Activated naive CD4-positive, alpha-beta T cell treated with anti-CD3 and anti-CD28 coated beads, Interleukin-2, amount 50 U/mL, for 72 hours (primary cell): ENCODE data around the gene RRP36. TPM values are rescaled to one million over a fixed set of nuclear protein-coding genes. Genes with fewer than 3 reads are reported as not detected.
"Not testable (repeated sequence)": the region's sequence is repeated elsewhere in the genome, so short reads cannot be mapped to it uniquely, and the experiment has no call there.

Source experiments
- ATAC-seq, 2 donors: fragments of 150-1000 bp; cut with Tn5 transposase; 2 replicates each; pipeline ENCODE4 v1.10.0; 2021; ENCODE audit warnings: mild to moderate bottlenecking in 2 of 2, moderate library complexity in 2 of 2
- DNase-seq, 2 donors: peaks; one replicate each; pipeline ENCODE4 v3.0.0; 2021 to 2022; ENCODE audit warnings: low spot score in 2 of 2
- H3K27ac Mint-ChIP-seq, 2 donors: one replicate each; pipeline ENCODE4 v1.8.0; 2022; ENCODE audit warnings: mild to moderate bottlenecking in 2 of 2, mixed read lengths in 2 of 2
- H3K36me3 Mint-ChIP-seq, 2 donors: one replicate each; pipeline ENCODE4 v1.8.0; 2022; ENCODE audit warnings: mixed read lengths in 2 of 2
- H3K9me3 Mint-ChIP-seq, 2 donors: one replicate each; pipeline ENCODE4 v1.8.0; 2022; ENCODE audit warnings: mixed read lengths in 2 of 2
- total RNA-seq, 2 donors: library from RNA; stranded (reverse); gene quantifications; one replicate each; pipeline ENCODE4 v1.2.3, GENCODE V29; 2022

Gene RRP36
- total RNA-seq, 2 donors from 2014 or later, result 45.6 to 46.9 TPM

GRCh38 chr6:42996513-42996912, 24.9 kb upstream of the RRP36 start:
- ATAC-seq, result no peak
- no peak for DNase-seq
- no peak overlapping the region for H3K27ac Mint-ChIP-seq
- no peaks in the 10 kb centered on the region for H3K9me3 Mint-ChIP-seq
- H3K36me3 Mint-ChIP-seq, result no peaks in the 10 kb centered on the region

DNA sequence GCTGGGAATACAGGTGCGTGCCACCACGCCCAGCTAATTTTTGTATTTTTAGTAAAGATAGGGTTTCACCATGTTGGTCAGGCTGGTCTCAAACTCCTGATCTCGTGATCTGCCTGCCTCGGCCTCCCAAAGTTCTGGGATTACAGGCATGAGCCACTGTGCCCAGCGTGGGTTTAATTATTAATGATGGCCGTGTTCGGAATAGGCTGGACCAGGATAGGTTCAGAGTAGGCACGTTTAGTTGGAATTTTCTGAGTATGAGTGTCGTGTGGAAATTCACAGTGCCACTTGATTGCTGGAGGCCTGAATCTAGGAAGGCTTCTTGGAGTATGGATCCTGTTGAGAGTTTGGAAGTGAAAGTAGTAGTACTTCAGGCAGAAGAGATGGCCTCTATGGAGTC, 23.2 kb upstream of the RRP36 start:
- not testable (repeated sequence) for ATAC-seq, DNase-seq, H3K36me3 Mint-ChIP-seq, H3K27ac Mint-ChIP-seq, H3K9me3 Mint-ChIP-seq

- Mint-ChIP-seq H3K36me3 (peaks cover 0 to 6% of the 10 kb centered on the region in 2 donors), H3K27ac (no peak overlapping the region), H3K9me3 (no peaks in the 10 kb centered on the region)
- no peak for DNase-seq
- ATAC-seq, result no peak
Observed at GRCh38 chr6:43001843-43002242, 19.6 kb upstream of the RRP36 start.

GRCh38 chr6:43005844-43006243, 15.6 kb upstream of the RRP36 start:
- peaks cover 0 to 6% of the 10 kb centered on the region in 2 donors for H3K36me3 Mint-ChIP-seq
- H3K9me3 Mint-ChIP-seq, result no peaks in the 10 kb centered on the region
- H3K27ac Mint-ChIP-seq, result no peak overlapping the region
- ATAC-seq (no peak), DNase-seq (no peak)

- H3K9me3 Mint-ChIP-seq, result no peaks in the 10 kb centered on the region
- peaks cover 0 to 6% of the 10 kb centered on the region in 2 donors for H3K36me3 Mint-ChIP-seq
- DNase-seq, result no peak
- no peak overlapping the region for H3K27ac Mint-ChIP-seq
- no peak for ATAC-seq
Observed at GRCh38 chr6:43006251-43006650, 15.2 kb upstream of the RRP36 start.

DNA sequence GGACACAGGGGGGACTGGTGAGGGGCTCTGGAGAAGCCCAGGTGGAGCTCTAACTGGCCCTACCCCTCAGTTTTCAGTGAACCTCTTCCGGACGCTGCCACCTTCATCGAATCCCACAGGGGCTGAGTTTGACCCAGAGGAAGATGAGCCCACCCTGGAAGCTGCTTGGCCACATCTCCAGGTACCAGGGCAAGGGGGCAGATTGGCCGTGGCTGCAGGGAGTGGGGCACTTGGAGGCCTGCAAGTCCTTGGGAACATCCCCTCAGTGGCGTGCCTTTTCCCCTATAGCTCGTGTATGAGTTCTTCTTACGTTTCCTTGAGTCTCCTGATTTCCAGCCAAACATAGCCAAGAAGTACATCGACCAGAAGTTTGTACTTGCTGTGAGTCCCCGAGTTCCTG, 14.3 kb upstream of the RRP36 start:
- H3K36me3 Mint-ChIP-seq, result peaks cover 0 to 8% of the 10 kb centered on the region in 2 donors
- ATAC-seq (no peak), DNase-seq (no peak)
- H3K9me3 Mint-ChIP-seq, result no peaks in the 10 kb centered on the region
- peak overlapping the region; percentile 13 to 44 for H3K27ac Mint-ChIP-seq

GRCh38 chr6:43009124-43009523, 12.3 kb upstream of the RRP36 start:
- Mint-ChIP-seq H3K27ac (peak overlapping the region in 1 of 2 donors; percentile 72), H3K9me3 (no peaks in the 10 kb centered on the region), H3K36me3 (peaks cover 13 to 24% of the 10 kb centered on the region in 2 donors)
- DNase-seq (peak in 1 of 2 donors; percentile 24), ATAC-seq (no peak)

DNA sequence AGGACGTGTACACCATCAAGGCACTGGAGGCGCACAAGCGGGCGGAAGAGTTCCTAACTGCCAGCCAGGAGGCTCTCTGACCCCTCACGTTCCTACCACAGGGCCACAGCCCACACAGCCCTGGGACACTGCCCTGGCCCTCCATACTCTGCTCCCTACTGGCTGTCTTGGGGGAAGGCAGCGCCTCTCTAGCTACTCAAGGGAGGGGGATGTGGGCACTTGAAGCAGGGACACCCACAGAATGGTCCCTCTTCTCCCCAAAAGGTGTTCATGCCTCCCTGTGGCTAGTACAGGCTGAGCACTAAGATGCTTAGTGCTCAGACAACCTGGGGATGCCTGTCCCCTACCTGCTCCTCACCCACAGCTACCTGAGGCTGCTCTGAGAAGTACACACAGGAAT, 10.2 kb upstream of the RRP36 start:
- peak overlapping the region; percentile 77 to 92 for H3K27ac Mint-ChIP-seq

GRCh38 chr6:43012364-43012763, 9.1 kb upstream of the RRP36 start:
- Mint-ChIP-seq H3K9me3 (no peaks in the 10 kb centered on the region), H3K36me3 (peaks cover 13 to 17% of the 10 kb centered on the region in 2 donors), H3K27ac (peak overlapping the region; percentile 92 to 98)
- ATAC-seq (no peak), DNase-seq (no peak)

More for the DNA sequence above, 10.2 kb upstream of the RRP36 start:
- Mint-ChIP-seq H3K9me3 (no peaks in the 10 kb centered on the region), H3K36me3 (peaks cover 13 to 18% of the 10 kb centered on the region in 2 donors)
- ATAC-seq (no peak), DNase-seq (no peak)

GRCh38 chr6:43013097-43013842, 8.2 kb upstream of the RRP36 start:
- Mint-ChIP-seq H3K27ac (peak overlapping the region; percentile 92 to 98), H3K9me3 (no peaks in the 10 kb centered on the region), H3K36me3 (peaks cover 13 to 24% of the 10 kb centered on the region in 2 donors)
- no peak for DNase-seq
- ATAC-seq, result peak; percentile 41 to 53

DNA sequence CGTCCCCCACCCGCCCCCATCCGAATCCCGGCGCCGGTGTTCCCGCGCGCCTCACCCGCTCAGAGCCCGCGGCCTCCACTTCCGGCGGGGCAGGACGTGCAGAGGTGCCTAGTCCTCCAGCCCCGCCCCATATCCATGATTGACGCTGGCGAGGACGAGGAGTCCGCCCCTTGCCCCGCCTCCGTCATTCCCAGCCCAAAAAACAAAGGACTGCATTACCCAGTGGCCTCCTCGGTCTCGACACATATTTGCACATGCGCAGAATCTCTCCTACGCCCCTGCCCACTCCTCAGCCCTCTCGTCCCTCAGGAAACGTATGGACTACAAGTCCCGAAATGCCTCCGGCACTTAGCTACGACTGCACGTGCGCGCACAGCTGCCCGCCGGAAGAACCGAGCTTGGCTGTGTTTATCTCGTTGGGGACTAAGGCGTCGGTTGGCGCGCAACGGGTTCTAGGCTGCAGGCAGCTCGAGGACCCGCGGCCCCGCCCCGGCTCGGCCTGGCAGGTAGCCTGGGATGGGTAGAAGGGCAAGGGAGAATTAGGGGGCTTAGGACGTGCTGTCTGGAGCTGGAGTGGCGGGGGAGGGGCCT, 7.5 kb upstream of the RRP36 start, which contains the start of the genes KLHDC3 and MEA1:
Gene KLHDC3, plus strand, starts transcription at position 407 of the 591 bp plus-strand sequence. CDS start 2,944 bp downstream, outside the sequence.
Gene MEA1, minus strand, starts transcription at position 104 of the 591 bp plus-strand sequence. CDS start 133 bp downstream, outside the sequence.
- Mint-ChIP-seq H3K36me3 (peaks cover 13 to 24% of the 10 kb centered on the region in 2 donors), H3K9me3 (no peaks in the 10 kb centered on the region), H3K27ac (peak within 1 kb of the TSS; percentile 92 to 98)
- ATAC-seq (peak; percentile 93 to 95), DNase-seq (peak; percentile 99 to 100)

- Mint-ChIP-seq H3K36me3 (peaks cover 13 to 24% of the 10 kb centered on the region in 2 donors), H3K9me3 (no peaks in the 10 kb centered on the region), H3K27ac (peak overlapping the region; percentile 92 to 98)
- no peak for ATAC-seq
- no peak for DNase-seq
Observed at GRCh38 chr6:43014434-43014909, 7.0 kb upstream of the RRP36 start.

DNA sequence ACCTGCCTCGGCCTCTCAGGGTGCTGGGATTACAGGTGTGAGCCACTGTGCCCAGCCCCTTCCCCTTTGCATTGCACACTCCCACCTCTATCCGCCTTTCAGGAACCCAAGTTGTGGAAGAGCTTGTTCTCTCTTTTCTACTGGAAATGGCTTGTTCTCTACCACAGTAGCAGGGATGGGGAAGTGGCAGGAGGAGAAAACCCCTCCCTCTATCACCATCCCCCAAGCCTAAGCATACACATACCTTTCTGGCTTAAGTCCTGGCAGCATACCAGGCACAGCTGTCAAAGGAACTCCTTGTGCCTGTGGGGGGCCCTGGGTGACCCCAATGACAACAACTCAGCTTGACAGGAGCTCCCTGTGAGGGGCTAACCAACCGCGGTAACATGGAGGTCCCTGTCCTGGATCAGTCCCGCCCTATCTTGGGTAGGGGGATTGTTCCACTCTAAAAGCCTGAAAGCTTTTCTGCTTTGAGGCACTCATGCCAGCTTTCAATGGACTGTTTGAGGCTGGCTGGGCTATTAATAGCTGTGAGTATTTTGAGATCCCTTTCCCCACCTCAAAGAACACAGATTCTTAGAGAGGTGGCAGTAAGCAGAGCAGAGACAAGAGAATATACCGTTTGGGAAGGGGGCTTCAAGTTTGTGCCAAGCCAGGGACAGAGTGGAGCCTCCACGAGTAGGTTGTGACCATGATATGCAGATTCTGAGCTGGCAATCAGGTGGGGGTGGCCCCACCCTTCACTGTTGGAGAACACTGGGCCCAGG, 5.1 kb upstream of the RRP36 start:
- peak overlapping the region in 1 of 2 donors; percentile 70 for H3K27ac Mint-ChIP-seq
- ATAC-seq (no peak), DNase-seq (no peak)
- H3K9me3 Mint-ChIP-seq, result no peaks in the 10 kb centered on the region
- H3K36me3 Mint-ChIP-seq, result peaks cover 13 to 24% of the 10 kb centered on the region in 2 donors

- H3K36me3 Mint-ChIP-seq, result peaks cover 13 to 24% of the 10 kb centered on the region in 2 donors
- peak overlapping the region in 1 of 2 donors; percentile 70 for H3K27ac Mint-ChIP-seq
- no peak for DNase-seq
- ATAC-seq, result no peak
- H3K9me3 Mint-ChIP-seq, result no peaks in the 10 kb centered on the region
Observed at GRCh38 chr6:43016943-43017334, 4.5 kb upstream of the RRP36 start.

- ATAC-seq (no peak), DNase-seq (no peak)
- peaks cover 3 to 6% of the 10 kb centered on the region in 2 donors for H3K36me3 Mint-ChIP-seq
- peak overlapping the region in 1 of 2 donors; percentile 46 for H3K27ac Mint-ChIP-seq
- no peaks in the 10 kb centered on the region for H3K9me3 Mint-ChIP-seq
Observed at GRCh38 chr6:43019152-43019551, 2.3 kb upstream of the RRP36 start.

GRCh38 chr6:43020052-43020705, 1.2 kb upstream of the RRP36 start:
- peaks cover 6 to 13% of the 10 kb centered on the region in 2 donors for H3K36me3 Mint-ChIP-seq
- no peaks in the 10 kb centered on the region for H3K9me3 Mint-ChIP-seq
- no peak for DNase-seq
- no peak for ATAC-seq
- H3K27ac Mint-ChIP-seq, result peak overlapping the region; percentile 58 to 86
